Lower leg skin (tissue), 4 donors: ENCODE measurements around the gene MINK1. TPM values are rescaled to one million over a fixed set of nuclear protein-coding genes. Genes with fewer than 3 reads are reported as not detected.

Experiments used
- DNase-seq, 2 donors: peaks; one replicate each; pipeline ENCODE4 v3.0.0-alpha.2; 2019; ENCODE audit warnings: low spot score in 2 of 2
- H3K4me3 ChIP-seq: fragments of 200-600 bp; sonication (generic); 2 replicates; pipeline ENCODE4 v1.5.1; 2017; ENCODE audit warnings: mild to moderate bottlenecking, low read depth; ENCODE audit not compliant: poor library complexity, severe bottlenecking
- CTCF ChIP-seq, 3 donors: fragments of 450-650 bp; IDR thresholded peaks; one replicate each; pipeline ENCODE4 v1.5.1; 2016; ENCODE audit warnings: antibody characterized with exemption in 3 of 3, mild to moderate bottlenecking in 3 of 3, moderate library complexity in 2 of 3
- POLR2A ChIP-seq, 2 donors: fragments of 450-650 bp; IDR thresholded peaks; one replicate each; pipeline ENCODE4 v1.6.1; 2016 to 2017; ENCODE audit warnings: antibody characterized with exemption in 2 of 2, mild to moderate bottlenecking in 1 of 2, moderate library complexity in 1 of 2
- WGBS, 2 donors: methylation state at CpG; one replicate each; pipeline ENCODE4 v1.1.5; 2018; 5-methylcytosine and 5-hydroxymethylcytosine counted together
- intact Hi-C: fragments of 100-400 bp; cut with DNase I; formaldehyde crosslinking; loops from one replicate; pipeline ENCODE4 v1.15.0; 2023; ENCODE audit warnings: low total_unique reads
- total RNA-seq, 4 donors: library from RNA; depleted of rRNA; stranded (reverse); fragments of >200 nt; gene quantifications; one replicate each; pipeline ENCODE4 v1.1.0, GENCODE V29; 2016

The MINK1 gene
- total RNA-seq, 4 donors from 2014 or later, result 128 to 208 (median 140) TPM

- DNase-seq, result no peak
- intact Hi-C loops, result no loop called here
- no peak for TF ChIP-seq POLR2A (IDR thresholded peaks at IDR 0.05)
- no peak for TF ChIP-seq CTCF (IDR thresholded peaks at IDR 0.05)
- H3K4me3 ChIP-seq, result no peak overlapping the region
- 80 to 88% methylated on average over 20 to 21 of the region's 27 CpGs for WGBS, 2 donors
These were observed 63.4 kb downstream of the MINK1 start for GRCh38 chr17:4896332-4897197.

GRCh38 chr17:4897198-4897687 is 64.1 kb downstream of the MINK1 start:
- 74 to 78% methylated on average over 10 of the region's 10 CpGs for WGBS, 2 donors
- H3K4me3 ChIP-seq, result no peak overlapping the region
- no peak for TF ChIP-seq POLR2A (IDR thresholded peaks at IDR 0.05)
- no peak for TF ChIP-seq CTCF (IDR thresholded peaks at IDR 0.05)
- intact Hi-C loops, result no loop called here
- DNase-seq, result no peak

GRCh38 chr17:4897785-4898184 is 64.6 kb downstream of the MINK1 start:
- DNase-seq, result no peak
- WGBS, 2 donors, result 71 to 83% methylated on average over 5 of the region's 5 CpGs
- intact Hi-C loops, result no loop called here
- no peak overlapping the region for H3K4me3 ChIP-seq
- no peak for TF ChIP-seq POLR2A (IDR thresholded peaks at IDR 0.05)
- no peak for TF ChIP-seq CTCF (IDR thresholded peaks at IDR 0.05)

GRCh38 chr17:4898351-4898750 is 65.2 kb downstream of the MINK1 start:
- intact Hi-C loops, result no loop called here
- 66 to 70% methylated on average over 8 of the region's 8 CpGs for WGBS, 2 donors
- no peak for DNase-seq
- no peak for TF ChIP-seq POLR2A (IDR thresholded peaks at IDR 0.05)
- no peak for TF ChIP-seq CTCF (IDR thresholded peaks at IDR 0.05)
- H3K4me3 ChIP-seq, result no peak overlapping the region

- no peak for TF ChIP-seq CTCF (IDR thresholded peaks at IDR 0.05)
- TF ChIP-seq POLR2A (IDR thresholded peaks at IDR 0.05), result no peak
- DNase-seq, result no peak
- intact Hi-C loops, result no loop called here
- H3K4me3 ChIP-seq, result no peak overlapping the region
- WGBS, 2 donors, result 9 to 13% methylated on average over 11 to 16 of the region's 34 CpGs
These were observed 65.8 kb downstream of the MINK1 start for GRCh38 chr17:4898927-4899326.
